HG03095 (cell line): Measurements from ENCODE around the gene MPRIP.

ENCODE experiments used
- ATAC-seq: cut with Tn5 transposase; IDR thresholded peaks from one replicate; pipeline ENCODE4 v1.9.1; 2021; ENCODE audit warnings: moderate library complexity; ENCODE audit not compliant: unreplicated experiment

Gene MPRIP

DNA sequence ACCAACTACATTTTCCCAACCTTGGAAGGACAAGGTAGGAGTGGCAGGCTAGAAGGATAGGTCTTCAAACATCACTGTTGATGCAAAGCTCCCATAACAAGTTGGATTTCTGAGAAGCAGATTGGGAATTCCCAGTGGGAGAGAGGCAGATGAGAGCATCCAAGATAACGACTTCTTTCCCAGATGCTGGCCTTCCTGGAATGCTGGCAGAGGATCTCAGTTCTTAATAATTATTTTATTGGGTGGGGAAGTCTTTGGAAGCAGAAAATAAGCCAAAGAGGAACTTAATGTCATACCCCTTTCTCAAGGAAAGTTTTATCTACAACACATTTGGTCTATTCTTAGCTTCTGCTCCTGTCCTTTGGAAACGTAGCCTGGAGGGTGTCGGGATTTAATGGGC, 64.5 kb downstream of the MPRIP start:
- ATAC-seq = no peak

DNA sequence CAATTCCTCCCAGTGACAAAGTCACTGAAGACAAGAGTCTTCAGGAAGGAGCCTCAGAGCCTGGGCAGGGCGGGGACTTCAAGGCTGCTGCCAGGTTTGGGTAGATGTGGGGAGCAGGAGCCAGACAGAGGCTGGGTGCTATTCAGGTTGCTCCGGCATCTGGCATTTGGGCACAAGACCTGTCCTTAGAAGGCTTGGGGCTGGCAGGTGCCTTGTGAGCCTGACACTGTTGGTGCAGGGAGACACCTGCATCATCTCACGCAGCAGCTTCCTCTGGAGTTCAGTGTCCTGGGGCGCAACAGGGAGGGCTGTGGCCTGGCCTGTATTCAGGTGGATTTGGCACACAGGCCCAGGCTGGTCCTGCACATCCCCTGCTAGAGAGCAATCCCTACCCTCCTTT, 65.0 kb downstream of the MPRIP start:
- ATAC-seq = no peak

DNA sequence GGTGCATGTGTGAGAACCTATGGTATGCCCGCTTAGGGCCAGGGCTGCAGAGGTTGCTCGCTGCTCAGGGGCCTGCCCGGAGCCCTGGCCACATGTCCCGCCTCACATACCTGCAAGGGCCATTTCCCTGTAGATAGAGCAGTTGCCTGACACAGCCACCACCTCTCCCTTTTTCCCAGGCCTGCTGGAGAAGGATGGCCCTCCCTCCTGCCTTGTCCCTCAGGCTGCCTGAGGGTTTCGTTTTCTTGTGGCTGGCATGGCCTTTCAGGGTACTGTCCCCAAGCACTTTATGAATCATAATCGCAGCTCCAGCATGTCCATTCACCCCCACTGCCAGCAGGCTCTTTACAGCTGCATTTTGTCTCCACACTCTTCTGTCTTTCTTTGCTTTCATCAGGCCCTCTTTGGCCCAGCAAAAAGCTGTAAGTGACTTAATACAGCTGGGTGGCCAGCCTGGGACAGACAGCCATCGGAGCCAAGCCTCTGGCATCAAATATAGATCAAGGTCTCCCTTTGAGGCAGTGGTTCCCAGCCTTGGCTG, 65.7 kb downstream of the MPRIP start:
- no peak for ATAC-seq

DNA sequence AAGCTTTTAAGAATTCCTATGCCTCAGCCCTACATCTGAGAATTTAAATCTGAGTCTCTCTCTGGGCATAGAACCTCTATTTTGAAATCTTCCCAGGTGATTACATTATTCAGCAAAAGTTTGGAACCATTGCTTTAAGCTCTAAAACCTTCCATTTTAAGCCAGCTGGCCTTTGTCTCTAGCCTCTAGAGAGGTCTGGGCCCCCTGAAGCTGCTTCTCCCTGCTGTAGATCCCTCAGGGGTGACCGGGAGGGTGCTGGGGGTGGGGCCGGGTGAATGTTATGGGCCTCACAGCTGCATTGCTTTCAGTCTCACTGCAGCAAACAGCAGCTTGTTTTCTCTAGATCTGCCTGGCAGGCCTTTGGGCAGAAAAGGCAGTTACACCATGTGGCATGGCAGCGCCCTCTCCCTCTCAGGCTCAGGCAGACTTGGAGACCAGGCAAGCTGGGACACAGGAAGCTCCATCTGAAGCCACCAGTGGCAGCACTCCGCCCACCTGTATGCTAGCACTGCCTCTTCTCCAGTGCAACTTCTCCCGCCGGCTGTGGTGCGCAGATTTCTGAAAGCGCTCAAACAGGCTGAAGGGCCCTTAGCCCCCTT, 66.3 kb downstream of the MPRIP start:
- ATAC-seq = no peak

DNA sequence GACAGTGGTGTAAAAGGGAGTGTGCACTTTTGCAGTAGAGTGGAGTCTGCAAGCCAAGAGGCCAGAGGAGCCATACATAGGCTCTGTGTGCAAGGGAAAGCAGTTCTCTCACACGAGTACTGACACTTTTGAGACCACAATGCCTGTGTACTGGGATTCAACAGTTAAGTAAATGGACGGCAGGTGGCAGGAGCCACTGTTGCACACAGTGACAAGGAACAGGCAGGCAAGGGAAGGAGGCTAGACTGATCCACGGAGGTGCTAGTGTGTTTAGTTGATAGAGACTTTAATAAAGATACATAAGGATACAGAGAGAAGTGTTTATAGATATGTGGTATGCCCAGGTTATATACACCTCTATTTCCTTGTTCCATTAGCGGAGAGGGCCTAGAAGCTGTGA, 67.0 kb downstream of the MPRIP start:
- no peak for ATAC-seq

DNA sequence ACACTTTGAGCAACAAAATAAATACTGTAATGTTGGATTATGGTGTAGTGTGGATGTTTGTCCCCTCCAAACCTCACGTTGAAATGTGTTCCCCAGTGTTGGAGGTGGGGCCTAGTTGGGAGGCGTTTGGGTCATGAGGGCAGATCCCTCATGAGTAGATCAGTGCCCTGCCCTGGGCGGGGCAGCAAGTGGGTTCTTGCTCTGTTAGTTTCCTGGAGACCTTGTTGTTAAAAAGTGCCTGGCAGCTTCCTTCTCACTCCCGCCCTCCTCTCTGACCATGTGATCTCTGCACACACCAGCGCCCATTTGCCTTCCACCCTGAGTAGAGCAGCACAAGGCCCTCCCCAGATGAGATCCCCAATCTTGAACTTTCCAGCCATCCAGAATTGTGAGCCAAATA, 67.7 kb downstream of the MPRIP start:
- ATAC-seq = no peak

DNA sequence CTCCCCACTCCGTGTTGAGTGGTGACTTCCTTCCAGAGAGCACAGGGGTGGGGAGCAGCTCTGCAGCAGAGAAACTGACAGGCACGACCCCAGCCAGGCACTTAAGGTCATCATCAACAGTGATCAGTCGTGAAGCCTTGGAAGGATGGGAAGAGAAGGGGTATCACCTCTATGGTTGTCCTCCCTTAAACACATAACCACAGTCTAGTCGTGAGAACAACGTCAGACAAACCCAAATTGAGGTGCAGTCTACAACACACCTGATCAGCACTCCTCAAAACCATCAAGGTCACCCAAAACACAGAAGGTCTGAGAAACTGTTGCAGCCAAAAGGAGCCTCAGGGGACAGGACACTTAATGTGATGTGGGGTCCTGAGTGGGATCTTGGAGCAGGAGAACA, 68.3 kb downstream of the MPRIP start:
- no peak for ATAC-seq

DNA sequence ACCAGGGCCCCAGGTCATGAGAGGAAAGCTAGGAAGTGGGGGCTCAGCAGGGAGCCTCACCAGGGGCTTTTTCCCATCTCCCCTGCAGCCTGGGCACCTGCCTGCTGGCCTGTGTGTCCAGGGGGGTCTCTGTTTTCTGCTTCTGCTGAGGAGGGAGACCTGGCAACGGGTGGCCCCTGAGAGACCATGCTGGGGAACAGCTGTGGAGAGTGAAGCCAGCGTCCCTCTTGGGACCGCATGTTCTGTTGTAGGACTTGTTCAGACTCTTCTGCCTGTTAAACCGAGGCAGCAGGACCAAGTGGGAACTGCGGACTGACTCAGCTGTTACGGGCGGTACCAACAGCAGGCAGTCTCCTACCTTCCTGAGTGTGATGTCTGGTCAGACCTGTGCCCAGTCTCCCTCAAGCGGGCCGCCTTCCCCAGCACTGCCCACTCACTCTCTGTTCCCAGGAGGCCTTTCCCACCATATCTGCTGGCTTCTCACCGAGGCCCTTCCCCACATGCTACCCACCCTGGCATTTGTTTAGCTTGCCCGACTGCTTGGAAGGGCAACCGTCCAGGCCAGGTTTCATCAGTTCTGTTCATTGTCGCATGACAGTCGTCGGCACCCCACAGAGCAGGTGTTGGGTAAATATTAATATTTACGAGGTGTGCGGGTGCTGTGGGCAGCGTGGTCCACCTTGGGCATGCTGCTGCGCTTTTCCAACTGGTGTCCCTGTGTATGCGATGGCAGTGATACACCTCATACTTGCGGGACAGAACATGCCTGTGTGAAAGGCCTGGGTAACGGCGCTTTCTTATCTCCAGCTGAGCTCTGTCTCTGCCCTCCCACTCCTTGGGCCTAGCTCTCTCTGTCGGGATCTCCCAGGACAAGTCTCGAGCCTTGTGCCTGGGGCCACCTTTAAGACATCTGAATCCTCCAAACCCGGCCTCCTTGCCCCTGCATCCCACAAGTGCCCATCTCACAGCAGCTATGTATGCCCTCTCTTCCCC, 69.4 kb downstream of the MPRIP start:
- no peak for ATAC-seq

DNA sequence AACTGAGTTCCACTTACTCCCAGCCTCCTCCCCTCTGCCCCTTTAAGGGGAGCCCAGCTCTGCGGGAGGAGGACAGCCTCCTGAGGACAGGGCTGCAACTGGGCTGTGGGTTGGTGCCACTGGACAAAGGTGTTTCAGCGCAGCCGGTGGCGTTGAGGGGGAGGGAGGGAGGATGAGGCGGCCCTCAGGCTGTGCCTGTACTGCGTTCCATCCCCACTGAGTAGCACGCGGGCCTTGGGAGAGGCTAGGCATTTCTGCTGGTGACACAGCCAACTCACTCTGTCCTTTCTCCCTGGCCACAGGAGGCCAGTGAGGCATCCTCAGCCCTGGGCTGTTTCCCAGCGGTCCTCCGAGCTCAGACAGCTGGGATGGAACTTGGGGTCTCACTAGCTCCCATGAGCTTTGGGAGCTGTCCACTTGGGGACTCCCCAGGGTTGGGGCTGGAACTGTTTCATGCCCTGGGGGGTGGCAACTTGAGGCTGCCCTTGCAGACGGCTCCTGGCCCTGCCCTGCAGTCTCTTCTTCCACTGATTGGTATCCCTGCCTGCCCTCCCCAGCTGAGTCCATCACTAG, 70.5 kb downstream of the MPRIP start:
- no peak for ATAC-seq

DNA sequence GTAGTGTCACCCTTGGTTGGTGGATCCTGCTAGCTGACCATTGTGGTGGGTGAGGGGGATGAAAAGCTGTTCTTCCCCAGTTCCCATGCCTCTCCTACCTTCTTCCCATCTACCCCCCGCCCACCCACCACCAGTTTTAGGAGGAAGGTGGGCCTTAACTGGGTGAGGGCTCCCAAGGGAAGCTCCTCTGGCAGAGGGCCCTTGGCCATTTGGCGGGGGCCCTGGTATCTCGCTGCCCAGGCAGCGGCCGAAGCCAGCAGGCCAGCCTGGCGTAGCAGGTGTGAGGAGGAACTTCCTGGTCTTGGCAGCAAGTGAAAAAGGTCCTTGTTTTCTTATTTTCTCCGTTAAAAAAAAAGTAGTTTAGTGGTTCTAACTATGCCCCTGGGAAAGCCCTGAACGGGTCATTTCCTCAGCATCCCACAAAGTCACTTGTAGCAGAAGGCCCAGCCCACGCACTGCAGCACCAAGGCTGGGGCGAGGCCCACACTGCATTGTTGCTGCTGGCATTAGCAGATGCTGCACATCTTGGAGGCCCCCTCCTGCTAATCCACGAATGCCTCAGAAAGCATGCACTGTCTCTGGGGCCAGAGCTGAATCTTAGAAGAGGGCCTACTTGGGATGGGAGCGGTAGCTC, 72.5 kb downstream of the MPRIP start:
- no peak for ATAC-seq

DNA sequence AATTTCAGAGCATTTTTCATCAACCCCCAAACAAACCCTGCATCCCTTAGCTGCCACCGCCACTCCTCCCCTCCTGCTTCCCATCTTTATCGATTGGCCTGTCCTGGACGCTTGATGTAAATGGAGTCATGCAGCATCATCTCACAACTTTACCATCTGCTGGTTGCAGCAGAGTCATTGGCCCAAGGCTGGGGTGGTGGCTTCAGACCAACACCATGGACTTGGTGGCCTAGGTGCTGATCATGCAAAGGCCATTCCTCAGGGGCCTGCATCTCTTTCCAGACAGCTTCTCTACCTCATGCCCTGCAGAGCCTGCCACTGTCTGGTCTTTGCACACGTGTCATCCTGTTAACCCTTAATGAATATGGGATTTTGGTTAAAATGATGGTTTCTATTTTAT, 73.4 kb downstream of the MPRIP start:
- ATAC-seq = no peak

DNA sequence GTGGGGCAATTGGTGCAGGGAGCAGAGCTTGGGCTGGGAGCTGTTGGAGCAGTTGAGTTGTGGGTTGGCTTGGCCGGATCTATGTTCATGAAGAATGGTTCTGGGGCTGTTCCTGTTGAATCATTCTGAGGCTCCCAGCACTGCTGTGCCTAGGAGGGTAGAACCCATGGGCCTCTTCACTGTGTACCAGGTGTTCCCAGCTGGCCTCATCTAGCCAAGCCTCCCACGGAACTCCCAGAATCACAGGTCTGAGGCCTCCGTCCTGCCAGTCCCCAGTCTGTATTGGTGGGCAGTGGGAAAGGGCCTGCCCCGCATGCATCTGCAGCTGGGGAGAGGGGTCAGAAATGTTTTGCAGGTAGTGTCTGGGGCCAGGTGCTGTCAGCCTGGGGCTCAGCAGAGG, 74.1 kb downstream of the MPRIP start:
- no peak for ATAC-seq

DNA sequence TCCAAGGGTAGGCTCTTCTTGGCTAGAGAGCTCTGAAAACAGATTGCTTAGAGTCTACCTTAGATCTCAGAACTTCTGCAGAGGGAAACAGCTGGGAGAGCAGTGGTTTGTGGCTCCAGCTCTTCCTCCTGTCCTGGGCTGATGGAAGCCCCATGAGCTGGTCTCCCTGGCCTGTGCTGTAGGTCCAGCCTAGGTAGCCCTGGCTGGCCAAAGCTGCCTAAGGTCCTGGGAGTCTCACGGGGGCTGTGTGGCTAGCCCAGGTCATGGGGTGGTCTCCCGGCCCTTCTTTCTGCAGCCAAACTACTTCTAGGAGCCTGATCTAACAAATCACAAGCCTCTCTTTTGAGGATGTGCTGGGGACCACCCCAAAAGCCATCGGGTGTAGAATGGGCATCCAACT, 75.7 kb downstream of the MPRIP start:
- no peak for ATAC-seq

DNA sequence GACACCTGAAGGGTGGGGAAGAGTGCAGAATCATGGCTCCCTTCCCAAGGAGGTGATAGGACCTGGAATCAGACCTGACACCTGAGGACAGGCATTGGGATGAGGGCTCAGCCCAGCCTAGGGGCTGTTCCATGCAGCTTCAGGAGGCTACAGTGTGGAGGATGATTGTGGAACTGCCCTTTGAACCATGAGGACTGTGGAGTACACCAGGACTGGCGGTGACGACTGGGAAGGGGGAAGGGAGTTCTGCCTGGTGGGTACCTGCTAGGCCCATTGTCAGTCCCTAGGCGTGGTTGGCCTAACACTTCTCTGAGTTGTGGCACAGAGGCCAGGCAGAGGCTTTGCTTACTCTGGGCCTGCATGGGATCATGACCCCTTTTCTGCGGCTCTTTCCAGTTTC, 76.1 kb downstream of the MPRIP start:
- no peak for ATAC-seq

DNA sequence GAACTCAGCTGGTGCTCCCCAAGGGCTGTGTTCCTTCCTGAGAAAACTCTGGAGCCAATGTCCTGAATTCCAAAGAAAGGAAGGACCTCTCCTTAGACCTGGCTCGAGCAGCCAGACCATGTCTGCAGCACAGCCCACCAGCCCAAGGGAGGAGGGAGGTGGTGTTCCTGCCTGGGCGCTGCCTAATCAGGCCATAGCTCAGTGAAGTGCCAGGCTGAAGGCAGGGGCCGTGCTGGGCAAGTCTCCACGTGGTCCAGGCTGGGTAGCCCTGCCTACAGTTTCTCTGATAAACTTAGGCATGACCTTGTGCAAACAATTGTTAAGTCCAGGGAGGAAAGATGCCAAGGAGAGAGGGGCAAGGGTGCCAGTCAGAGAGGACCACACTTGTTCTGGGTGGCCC, 76.8 kb downstream of the MPRIP start:
- no peak for ATAC-seq

DNA sequence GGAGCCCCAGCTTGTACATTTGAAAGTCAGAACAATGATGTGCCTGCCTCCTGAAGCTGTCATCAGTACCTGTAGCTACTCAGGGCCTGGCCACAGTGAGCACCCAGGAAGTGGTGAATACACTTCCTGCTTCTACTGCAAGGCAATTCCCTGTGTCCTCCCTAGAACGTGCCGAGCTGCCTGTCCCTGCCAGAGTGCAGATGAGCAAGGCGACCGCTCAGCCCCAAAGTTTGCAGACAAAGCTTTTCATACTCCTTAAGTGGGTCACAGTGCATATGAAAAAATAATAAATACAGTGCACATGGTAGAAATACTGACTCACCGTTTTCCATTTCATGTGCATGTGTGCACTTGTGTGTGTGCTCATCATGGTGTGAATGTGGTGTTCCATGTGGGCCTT, 77.3 kb downstream of the MPRIP start:
- ATAC-seq = no peak

DNA sequence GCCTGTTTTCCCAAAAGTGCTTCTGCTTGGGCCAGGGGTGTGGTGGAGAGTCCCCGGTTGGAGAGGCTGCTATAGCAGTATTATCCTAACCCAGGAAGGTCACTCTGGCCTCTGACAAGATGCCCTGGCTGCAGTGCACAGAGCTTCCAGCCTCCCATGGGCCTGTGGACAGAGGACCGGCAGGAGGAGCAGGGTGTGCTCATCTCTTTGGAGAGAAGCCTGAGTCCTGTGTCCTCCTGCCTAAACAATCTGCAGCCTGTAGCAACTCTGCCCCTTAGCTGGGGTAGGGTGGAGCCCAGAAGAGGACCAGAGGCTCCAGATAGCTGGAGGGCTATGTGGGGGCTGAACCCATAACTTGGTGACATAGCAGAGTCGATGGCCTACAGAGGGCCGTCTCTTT, 78.0 kb downstream of the MPRIP start:
- ATAC-seq = no peak

DNA sequence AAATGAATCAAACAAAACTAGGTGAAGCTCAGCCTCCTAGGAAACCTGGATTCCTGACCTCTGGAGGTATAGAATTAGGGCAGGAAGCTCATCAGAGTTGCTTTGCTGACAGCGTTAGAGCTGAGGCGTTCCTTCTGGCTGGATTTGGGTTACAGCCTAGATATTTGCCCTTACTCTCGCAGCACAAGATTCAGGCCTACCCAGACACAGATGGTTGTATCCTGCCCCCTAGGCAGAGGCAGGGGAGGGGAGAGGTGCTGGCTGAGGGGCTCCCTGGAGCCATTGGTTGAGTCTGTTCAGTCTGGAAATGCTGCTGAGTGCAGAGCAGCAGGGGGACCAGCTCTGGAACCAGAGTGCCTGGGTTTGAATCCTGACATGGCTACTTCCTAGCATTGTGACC, 78.4 kb downstream of the MPRIP start:
- no peak for ATAC-seq

DNA sequence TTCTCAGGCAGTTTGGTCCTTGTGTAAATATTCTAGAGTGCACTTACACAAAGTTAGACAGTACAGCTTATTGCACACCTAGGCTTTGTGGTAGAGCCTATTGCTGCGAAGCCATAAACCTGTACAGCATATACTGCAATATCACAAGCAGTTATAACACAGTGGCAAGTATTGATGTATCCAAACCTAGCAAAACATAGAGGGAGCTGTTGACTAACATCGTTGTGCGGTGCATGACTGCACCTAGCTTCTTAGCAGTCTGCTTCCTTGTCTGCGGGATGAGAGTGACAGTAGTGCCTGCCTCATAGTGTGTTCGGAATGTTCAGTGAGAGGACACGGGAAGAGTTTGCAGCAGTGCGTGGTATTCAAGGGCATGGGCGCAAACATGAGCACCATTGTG, 78.9 kb downstream of the MPRIP start:
- no peak for ATAC-seq

DNA sequence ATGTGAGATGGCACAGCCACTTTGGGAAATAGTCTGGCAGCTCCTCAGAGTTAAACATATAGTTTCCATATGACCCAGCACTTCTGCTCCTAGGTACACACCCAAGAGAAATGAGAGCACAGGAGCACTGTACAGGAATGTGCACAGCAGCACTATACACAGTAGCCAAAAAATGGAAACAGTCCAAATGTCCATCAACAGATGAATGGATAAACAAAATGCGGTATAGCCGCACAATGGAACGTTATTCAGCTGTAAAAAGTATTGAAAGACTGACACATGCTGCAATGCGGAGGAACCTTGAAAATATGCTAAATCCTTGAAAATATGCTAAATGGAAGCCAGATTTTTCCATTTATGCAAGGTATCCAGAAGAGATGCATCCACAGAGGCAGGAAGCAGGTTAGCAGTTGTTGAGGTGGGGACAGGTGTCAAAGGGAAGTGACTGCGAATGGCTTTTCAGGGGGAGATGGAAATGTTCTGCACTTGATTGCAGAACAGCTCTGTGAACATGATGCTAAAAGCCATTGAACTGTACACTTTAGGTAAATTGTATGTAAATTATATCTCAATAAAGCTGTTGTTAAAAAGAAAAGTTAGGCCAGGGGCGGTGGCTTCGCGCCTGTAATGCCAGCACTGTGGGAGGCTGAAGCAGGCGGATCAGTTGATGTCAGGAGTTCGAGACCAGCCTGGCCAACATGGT, 80.7 kb downstream of the MPRIP start:
- no peak for ATAC-seq

DNA sequence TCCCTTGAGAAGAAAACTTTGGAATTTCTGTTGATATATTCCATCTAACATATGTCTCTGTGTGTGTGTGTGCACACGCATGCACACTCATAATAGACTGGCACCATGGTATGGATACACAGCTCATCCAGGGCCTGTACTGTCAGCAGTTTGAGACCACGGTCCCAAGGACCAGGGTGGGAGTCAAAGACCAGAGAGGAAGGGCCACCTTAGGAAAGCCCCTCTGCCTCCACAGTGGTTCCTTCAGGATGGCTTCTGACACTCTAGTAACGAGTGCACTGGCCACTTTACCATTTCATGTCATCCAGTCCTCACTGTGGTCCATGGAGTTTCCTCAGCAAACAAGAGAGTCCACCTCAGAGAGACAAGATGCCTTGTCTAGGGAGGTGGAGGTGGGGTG, 82.1 kb downstream of the MPRIP start:
- no peak for ATAC-seq
